GM18507 (cell line): Measurements from ENCODE around the gene TDRKH.
"Not testable (repeated sequence)": the region's sequence is repeated elsewhere in the genome, so short reads cannot be mapped to it uniquely, and the experiment has no call there.

Experiments
- DNase-seq: peaks from one replicate; pipeline ENCODE4 v3.0.0; 2011; ENCODE audit warnings: low read depth; ENCODE audit not compliant: insufficient read length; ENCODE audit errors: extremely low spot score
- FAIRE-seq: peaks from 2 replicates; lab custom pipeline; 2011; peaks lifted over from hg19 to GRCh38; lab: Jason Lieb, UNC

TDRKH gene

GRCh38 chr1:151774256-151774922 lies 15.9 kb downstream of the TDRKH start:
- DNase-seq (no peak), FAIRE-seq (no peak)

- DNase-seq (no peak), FAIRE-seq (no peak)
Measured at GRCh38 chr1:151773702-151774101, 16.6 kb downstream of the TDRKH start.

- not testable (repeated sequence) for DNase-seq, FAIRE-seq
Measured at GRCh38 chr1:151769270-151769669, 21.0 kb downstream of the TDRKH start.

GRCh38 chr1:151768351-151769066 lies 21.8 kb downstream of the TDRKH start:
- DNase-seq, FAIRE-seq: not testable (repeated sequence)

GRCh38 chr1:151763990-151764389 lies 26.3 kb downstream of the TDRKH start:
- DNase-seq (no peak), FAIRE-seq (no peak)

GRCh38 chr1:151762941-151763921 lies 27.1 kb downstream of the TDRKH start, which contains the start of gene MRPL9:
Gene MRPL9 (minus strand): TSS chr1:151763496. CDS start chr1:151763479, 17 bp downstream.
- FAIRE-seq, result peak; percentile 88
- peak; percentile 94 for DNase-seq

- no peak for DNase-seq
- FAIRE-seq, result no peak
Measured at GRCh38 chr1:151760597-151761385, 29.5 kb downstream of the TDRKH start.

- no peak for DNase-seq
- no peak for FAIRE-seq
Measured at GRCh38 chr1:151759241-151759640, 31.1 kb downstream of the TDRKH start.

- DNase-seq, result no peak
- no peak for FAIRE-seq
Measured at GRCh38 chr1:151756291-151756690, 34.0 kb downstream of the TDRKH start.

- no peak for FAIRE-seq
- DNase-seq, result no peak
Measured at GRCh38 chr1:151741516-151741915, 48.8 kb downstream of the TDRKH start.

GRCh38 chr1:151739590-151740355 lies 50.5 kb downstream of the TDRKH start:
- DNase-seq (no peak), FAIRE-seq (no peak)

GRCh38 chr1:151737479-151737878 lies 52.8 kb downstream of the TDRKH start:
- DNase-seq (no peak), FAIRE-seq (no peak)

- DNase-seq, result no peak
- no peak for FAIRE-seq
Measured at GRCh38 chr1:151737026-151737425, 53.3 kb downstream of the TDRKH start.

- DNase-seq, FAIRE-seq: not testable (repeated sequence)
Measured at GRCh38 chr1:151733995-151734394, 56.3 kb downstream of the TDRKH start.

GRCh38 chr1:151733126-151733525 lies 57.2 kb downstream of the TDRKH start:
- no peak for FAIRE-seq
- DNase-seq, result no peak

- no peak for DNase-seq
- FAIRE-seq, result no peak
Measured at GRCh38 chr1:151729966-151730291, 60.4 kb downstream of the TDRKH start.

GRCh38 chr1:151729157-151729965 lies 60.9 kb downstream of the TDRKH start:
- FAIRE-seq (no peak), DNase-seq (no peak)
